ENCODE measurements around the gene PTPRG. TPM values are rescaled to one million over a fixed set of nuclear protein-coding genes. Genes with fewer than 3 reads are reported as not detected.

The PTPRG gene
- total and polyA plus RNA-seq, 10 of the 15 experiments (the other 5 are each of a cell fraction or from before 2014, with no cell fraction given): 0.29 to 20.7 (median 1.4) TPM

GRCh38 chr3:61934505-61934871, 373.1 kb downstream of the PTPRG start:
- H3K4me1 ChIP-seq (ENCODE audit: control insufficient read depth, insufficient read depth, low read length): no peaks in the 10 kb centered on the region
- in situ Hi-C loops (cut with MboI): no loop called here
- FAIRE-seq (no peak), DNase-seq (ENCODE audit: low read depth, low spot score) (no peak), ATAC-seq (no peak)
- H3K4me2 ChIP-seq (ENCODE audit: control insufficient read depth, insufficient read depth): no peak overlapping the region
- no peak overlapping the region for H3K27ac ChIP-seq (ENCODE audit: control insufficient read depth, insufficient read depth)
- peak; percentile 58; the same call in 1 of the 2 replicates for TF ChIP-seq NFYB (IDR thresholded peaks at IDR 0.05; ENCODE audit: insufficient read depth, low read depth, low read length)
- TF ChIP-seq RELB (IDR thresholded peaks at IDR 0.05; ENCODE audit: low read depth): no peak
- H3K9me3 ChIP-seq (replicated peaks; ENCODE audit: control insufficient read depth, insufficient read depth, low read length): no peaks in the 10 kb centered on the region
- POLR2A ChIA-PET: interaction anchor here (0.7 to 1.2 kb wide), 4 partner anchors 9 to 29 kb away, joined by 3 to 8 read pairs (median 3); no protein-coding TSS in a partner anchor
- no peak overlapping the region for H2AFZ ChIP-seq (ENCODE audit: control insufficient read depth, low read depth, low read length)
- intact Hi-C loops (cut with micrococcal nuclease; ENCODE audit: unreplicated experiment): loop anchor here (10.0 kb wide), 1 partner anchor 370 kb away; the partner anchor contains the start of gene PTPRG
- H3K36me3 ChIP-seq (ENCODE audit: control insufficient read depth in 2 of 2, insufficient read depth in 2 of 2, low read length in 1 of 2): no peaks in the 10 kb centered on the region
- WGBS (ENCODE audit: insufficient coverage, insufficient replicate concordance, low lambda C conversion rate, missing lambda C conversion rate): 0% methylated on average over 1 of the region's 1 CpG
- H3K79me2 ChIP-seq (ENCODE audit: control insufficient read depth, insufficient read depth, low read length): no peaks in the 10 kb centered on the region
- CTCF ChIA-PET: interaction anchor here (0.6 to 5.7 kb wide), 18 partner anchors 10 to 371 kb away, joined by 3 to 66 read pairs (median 4); no protein-coding TSS in a partner anchor
- SMC1A ChIA-PET (ENCODE audit: uncharacterized antibody, unreplicated experiment): interaction anchor here (0.8 to 10.8 kb wide), 12 partner anchors 9 to 369 kb away, joined by 3 to 159 read pairs (median 6); no protein-coding TSS in a partner anchor
- RAD21 ChIA-PET (ENCODE audit: unreplicated experiment): interaction anchor here (0.9 to 5.0 kb wide), 7 partner anchors 12 to 369 kb away, joined by 3 to 32 read pairs (median 17); no protein-coding TSS in a partner anchor
- no peaks in the 10 kb centered on the region for H4K20me1 ChIP-seq (ENCODE audit: control insufficient read depth, insufficient read depth)
- BruUV-seq (replicated peaks): no TSS peak
- H3K4me3 ChIP-seq: no peak overlapping the region
- no peak overlapping the region for H3K9ac ChIP-seq (ENCODE audit: control insufficient read depth, insufficient read depth, low read length)
- H3K27me3 ChIP-seq (replicated peaks in 1 of 2; ENCODE audit: control insufficient read depth in 2 of 2, insufficient read depth in 2 of 2, low read length in 1 of 2): no peaks in the 10 kb centered on the region

- WGBS (ENCODE audit: insufficient coverage, insufficient replicate concordance, low lambda C conversion rate, missing lambda C conversion rate): 17% methylated on average over 3 of the region's 3 CpGs
- H3K4me1 ChIP-seq (ENCODE audit: control insufficient read depth, insufficient read depth, low read length): no peaks in the 10 kb centered on the region
- FAIRE-seq: no peak
- intact Hi-C loops (cut with micrococcal nuclease; ENCODE audit: unreplicated experiment): loop anchor here (1.0 to 10.0 kb wide), 3 partner anchors 78 to 371 kb away; partner anchors contain the start of gene PTPRG
- H3K27ac ChIP-seq (ENCODE audit: control insufficient read depth, insufficient read depth): no peak overlapping the region
- H3K9me3 ChIP-seq (replicated peaks; ENCODE audit: control insufficient read depth, insufficient read depth, low read length): no peaks in the 10 kb centered on the region
- H4K20me1 ChIP-seq (ENCODE audit: control insufficient read depth, insufficient read depth): no peaks in the 10 kb centered on the region
- H3K4me3 ChIP-seq: no peak overlapping the region
- H3K4me2 ChIP-seq (ENCODE audit: control insufficient read depth, insufficient read depth): no peak overlapping the region
- no peak overlapping the region for H3K9ac ChIP-seq (ENCODE audit: control insufficient read depth, insufficient read depth, low read length)
- BruUV-seq (replicated peaks): no TSS peak
- ChIA-PET RAD21 (ENCODE audit: unreplicated experiment) (interaction anchor here (1.0 to 4.1 kb wide), 16 partner anchors 10 to 406 kb away, joined by 3 to 30 read pairs (median 8); no protein-coding TSS in a partner anchor), POLR2A (interaction anchor here (0.9 to 1.1 kb wide), 3 partner anchors 13 to 365 kb away, joined by 3 to 4 read pairs (median 3); no protein-coding TSS in a partner anchor), CTCF (interaction anchor here (0.5 to 5.7 kb wide), 53 partner anchors 8 to 554 kb away, joined by 3 to 66 read pairs (median 4); no protein-coding TSS in a partner anchor), SMC1A (ENCODE audit: uncharacterized antibody, unreplicated experiment) (interaction anchor here (0.7 to 10.8 kb wide), 23 partner anchors 8 to 371 kb away, joined by 3 to 159 read pairs (median 4); no protein-coding TSS in a partner anchor)
- no peaks in the 10 kb centered on the region for H3K79me2 ChIP-seq (ENCODE audit: control insufficient read depth, insufficient read depth, low read length)
- H3K27me3 ChIP-seq (replicated peaks in 1 of 2; ENCODE audit: control insufficient read depth in 2 of 2, insufficient read depth in 2 of 2, low read length in 1 of 2): no peaks in the 10 kb centered on the region
- in situ Hi-C loops (cut with MboI): no loop called here
- no peak overlapping the region for H2AFZ ChIP-seq (ENCODE audit: control insufficient read depth, low read depth, low read length)
- no peak for DNase-seq (ENCODE audit: low read depth, low spot score)
- no peaks in the 10 kb centered on the region for H3K36me3 ChIP-seq (ENCODE audit: control insufficient read depth in 2 of 2, insufficient read depth in 2 of 2, low read length in 1 of 2)
- ATAC-seq: no peak
- no peak for TF ChIP-seq KDM1A (IDR thresholded peaks at IDR 0.05; ENCODE audit: borderline replicate concordance)
- TF ChIP-seq SIX5 (IDR thresholded peaks at IDR 0.05; ENCODE audit: low read depth, low read length, severe bottlenecking): no peak
- no peak for TF ChIP-seq MYB (IDR thresholded peaks at IDR 0.05; ENCODE audit: borderline replicate concordance, low read depth, low read length)
- no peak for TF ChIP-seq TAF1 (IDR thresholded peaks at IDR 0.05; ENCODE audit: borderline replicate concordance, low read depth, low read length)
- TF ChIP-seq CREB1 (IDR thresholded peaks at IDR 0.05; ENCODE audit: low read depth): no peak
- TF ChIP-seq ATF3 (IDR thresholded peaks at IDR 0.05; ENCODE audit: borderline replicate concordance, extremely low read depth, low read depth, low read length): no peak
Observed at GRCh38 chr3:61935814-61936213, 374.4 kb downstream of the PTPRG start.
